Right lobe of liver (tissue), 4 donors: ENCODE data around the gene LPCAT1.

Source experiments
- POLR2A ChIP-seq: fragments of 450-650 bp; IDR thresholded peaks from one replicate; pipeline ENCODE4 v1.6.1; 2017; ENCODE audit warnings: antibody characterized with exemption, mild to moderate bottlenecking
- TF ChIP-seq, protein P1 (sequence below), 4 donors: fragments of 200-600 bp in 3 of 4; fragments of 450-650 bp in 1 of 4; IDR thresholded peaks; one replicate each; pipeline versions ENCODE4 v1.5.1 to v1.8.0; 2016 to 2022; ENCODE audit warnings: antibody characterized with exemption in 4 of 4, mild to moderate bottlenecking in 2 of 4
- donor health status: DM: no; HTN: no; CAD: no.
- donor health status: DM: no; HTN: no; CAD: no.
- donor health status: DM: no; HTN: yes; CAD: no.

DNA sequence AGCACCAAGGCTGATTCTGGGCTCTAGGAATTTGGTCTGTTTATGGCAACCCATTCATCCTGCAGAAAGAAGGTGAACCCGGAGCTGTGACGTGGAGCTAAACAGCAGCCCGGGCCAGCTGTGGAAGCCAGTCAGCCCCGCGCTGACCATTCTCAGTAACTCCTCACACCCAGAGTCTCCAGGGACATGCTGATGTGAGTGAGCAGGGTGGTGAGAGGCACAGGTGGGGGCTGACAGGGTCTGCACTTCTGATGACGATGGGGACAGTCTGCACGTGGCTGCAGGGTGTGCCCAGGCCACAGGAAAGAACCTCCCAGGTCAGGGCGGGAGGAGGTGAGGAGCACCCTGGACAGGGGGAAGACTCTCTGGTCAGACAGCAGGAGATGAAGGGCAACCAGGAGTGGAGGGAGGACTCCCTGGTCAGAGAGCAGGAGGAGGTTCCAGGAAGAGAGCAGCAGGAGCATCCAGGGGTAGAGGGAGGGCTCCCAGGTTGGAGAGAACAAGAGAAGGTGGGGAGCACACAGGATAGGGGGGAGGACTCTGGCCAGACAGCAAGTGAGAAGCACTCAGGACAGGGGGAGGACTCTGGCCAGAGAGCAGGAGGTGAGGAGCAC, 52.4 kb downstream of the LPCAT1 start:
- no peak for TF ChIP-seq POLR2A
- TF ChIP-seq, protein P1, sequence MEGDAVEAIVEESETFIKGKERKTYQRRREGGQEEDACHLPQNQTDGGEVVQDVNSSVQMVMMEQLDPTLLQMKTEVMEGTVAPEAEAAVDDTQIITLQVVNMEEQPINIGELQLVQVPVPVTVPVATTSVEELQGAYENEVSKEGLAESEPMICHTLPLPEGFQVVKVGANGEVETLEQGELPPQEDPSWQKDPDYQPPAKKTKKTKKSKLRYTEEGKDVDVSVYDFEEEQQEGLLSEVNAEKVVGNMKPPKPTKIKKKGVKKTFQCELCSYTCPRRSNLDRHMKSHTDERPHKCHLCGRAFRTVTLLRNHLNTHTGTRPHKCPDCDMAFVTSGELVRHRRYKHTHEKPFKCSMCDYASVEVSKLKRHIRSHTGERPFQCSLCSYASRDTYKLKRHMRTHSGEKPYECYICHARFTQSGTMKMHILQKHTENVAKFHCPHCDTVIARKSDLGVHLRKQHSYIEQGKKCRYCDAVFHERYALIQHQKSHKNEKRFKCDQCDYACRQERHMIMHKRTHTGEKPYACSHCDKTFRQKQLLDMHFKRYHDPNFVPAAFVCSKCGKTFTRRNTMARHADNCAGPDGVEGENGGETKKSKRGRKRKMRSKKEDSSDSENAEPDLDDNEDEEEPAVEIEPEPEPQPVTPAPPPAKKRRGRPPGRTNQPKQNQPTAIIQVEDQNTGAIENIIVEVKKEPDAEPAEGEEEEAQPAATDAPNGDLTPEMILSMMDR (IDR thresholded peaks at IDR 0.05) = no peak
